GM19468 (cell line): Measurements from ENCODE around the gene CYP26B1.

Source experiments
- ATAC-seq: cut with Tn5 transposase; IDR thresholded peaks from one replicate; pipeline ENCODE4 v1.9.1; 2021; ENCODE audit warnings: mild to moderate bottlenecking, moderate library complexity, moderate number of reproducible peaks; ENCODE audit not compliant: unreplicated experiment; ENCODE audit errors: extremely low read depth

Gene CYP26B1

GRCh38 chr2:72131916-72132841 lies 15.5 kb downstream of the CYP26B1 start:
- no peak for ATAC-seq

DNA sequence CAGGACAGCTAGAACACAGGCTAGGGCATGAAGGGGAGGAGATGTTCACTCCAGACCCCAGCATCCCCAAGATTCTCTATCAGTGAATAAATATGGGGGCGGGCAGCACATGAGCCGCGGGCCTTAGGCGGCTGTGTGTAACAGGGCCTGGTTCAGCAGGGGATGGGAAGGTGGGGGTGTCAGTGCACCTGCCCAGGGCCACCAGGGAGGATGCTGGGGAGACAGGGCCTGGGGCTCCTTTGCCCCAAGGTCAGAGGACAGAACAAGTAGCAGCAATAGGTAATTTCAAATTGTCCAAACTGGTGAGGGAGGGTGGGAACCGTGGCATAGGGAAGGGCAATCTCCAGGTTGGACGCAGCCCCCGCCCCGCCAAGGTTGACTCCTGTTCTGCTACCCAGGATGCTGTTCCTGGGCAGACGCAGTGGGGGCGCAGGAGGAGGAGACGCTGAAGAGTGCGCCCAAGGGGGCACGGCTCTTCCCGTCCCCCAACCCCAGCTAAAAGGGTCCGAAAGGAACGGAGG lies 16.2 kb downstream of the CYP26B1 start:
- ATAC-seq: no peak

GRCh38 chr2:72130659-72131360 lies 16.9 kb downstream of the CYP26B1 start:
- no peak for ATAC-seq

GRCh38 chr2:72129681-72130340 lies 17.9 kb downstream of the CYP26B1 start:
- no peak for ATAC-seq

- no peak for ATAC-seq
These were observed 18.8 kb downstream of the CYP26B1 start for GRCh38 chr2:72128843-72129227.

- no peak for ATAC-seq
These were observed 19.4 kb downstream of the CYP26B1 start for GRCh38 chr2:72128059-72128842.

- ATAC-seq: no peak
These were observed 20.1 kb downstream of the CYP26B1 start for GRCh38 chr2:72127401-72128058.

DNA sequence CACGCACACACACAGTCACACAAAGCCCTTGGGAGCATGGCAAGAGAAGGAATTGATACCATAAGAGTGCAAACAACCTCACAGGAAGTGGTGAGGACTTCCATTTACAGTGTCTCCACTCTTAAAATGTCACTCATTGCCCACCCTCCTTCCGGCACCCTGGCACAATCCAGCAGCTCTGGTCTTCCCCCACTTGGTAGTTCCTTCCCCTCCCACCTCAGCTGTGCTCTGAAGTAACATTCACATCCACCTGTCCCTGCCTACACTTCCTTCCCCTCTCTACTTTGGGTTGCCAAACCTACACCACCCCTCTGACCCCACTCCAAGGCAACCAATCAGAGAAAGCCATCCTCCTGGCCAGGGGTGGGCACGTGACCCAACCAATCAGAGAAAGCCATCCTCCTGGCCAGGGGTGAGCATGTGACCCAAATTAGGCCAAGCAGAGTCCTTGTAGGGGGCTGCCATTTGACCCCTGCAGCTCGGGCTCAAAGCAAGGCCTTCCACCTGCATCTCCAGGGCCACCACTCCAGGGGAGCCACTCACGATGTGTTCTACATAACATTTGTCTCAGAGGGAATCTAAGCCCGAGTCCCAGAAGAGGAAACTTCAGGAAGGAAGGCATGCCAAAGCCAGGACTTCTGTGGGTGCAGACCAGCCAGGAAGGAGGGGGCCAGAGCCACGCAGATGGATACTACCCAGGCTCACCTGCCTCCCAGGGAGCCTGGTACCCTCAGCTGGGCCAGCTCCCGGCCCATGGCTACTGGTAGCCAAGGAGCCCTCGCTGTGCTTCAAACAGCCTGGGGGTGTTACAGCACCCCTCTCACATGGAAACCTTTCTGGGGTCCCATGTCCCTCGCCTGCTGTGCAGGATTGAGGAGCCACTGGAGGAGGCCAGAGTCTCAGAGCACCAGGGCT lies 21.2 kb downstream of the CYP26B1 start:
- no peak for ATAC-seq

DNA sequence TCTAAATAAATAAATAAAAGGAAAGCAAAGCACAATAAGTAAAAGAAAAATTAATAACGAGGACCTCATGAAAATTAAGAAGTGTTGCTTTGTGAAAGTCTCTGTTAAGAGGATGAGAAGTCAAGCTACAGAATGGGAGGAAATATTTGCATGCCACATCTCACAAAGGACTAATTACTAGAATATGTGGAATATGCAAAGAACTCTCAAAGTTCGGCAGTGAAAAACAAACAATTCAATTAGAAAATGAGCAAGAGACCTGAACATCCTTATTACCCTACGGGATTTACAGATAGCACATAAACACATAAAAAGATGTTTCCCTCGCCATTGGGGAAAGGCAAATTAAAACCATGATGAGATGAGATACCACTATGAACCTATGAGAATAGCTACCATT lies 23.3 kb downstream of the CYP26B1 start:
- no peak for ATAC-seq

- no peak for ATAC-seq
These were observed 26.5 kb downstream of the CYP26B1 start for GRCh38 chr2:72121153-72121552.

DNA sequence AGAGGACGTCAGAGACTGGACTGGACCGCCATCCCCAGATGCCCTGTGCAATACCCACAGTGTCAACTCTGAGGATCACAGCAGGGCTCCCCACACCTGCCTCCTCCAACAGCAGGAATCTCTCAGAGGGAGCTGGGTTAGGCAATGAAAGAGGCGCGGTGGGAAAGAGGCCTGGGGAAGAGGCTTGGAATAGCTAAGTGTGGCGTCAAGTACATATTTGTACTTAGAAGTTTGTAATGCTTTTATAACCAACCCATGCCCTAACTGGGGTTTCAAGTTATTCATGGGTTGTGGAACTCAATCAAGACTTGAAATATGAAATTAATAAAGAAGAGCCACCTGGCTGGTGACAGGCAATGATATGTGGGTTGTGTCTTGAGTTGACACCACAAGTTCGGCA lies 28.7 kb downstream of the CYP26B1 start:
- ATAC-seq: no peak

DNA sequence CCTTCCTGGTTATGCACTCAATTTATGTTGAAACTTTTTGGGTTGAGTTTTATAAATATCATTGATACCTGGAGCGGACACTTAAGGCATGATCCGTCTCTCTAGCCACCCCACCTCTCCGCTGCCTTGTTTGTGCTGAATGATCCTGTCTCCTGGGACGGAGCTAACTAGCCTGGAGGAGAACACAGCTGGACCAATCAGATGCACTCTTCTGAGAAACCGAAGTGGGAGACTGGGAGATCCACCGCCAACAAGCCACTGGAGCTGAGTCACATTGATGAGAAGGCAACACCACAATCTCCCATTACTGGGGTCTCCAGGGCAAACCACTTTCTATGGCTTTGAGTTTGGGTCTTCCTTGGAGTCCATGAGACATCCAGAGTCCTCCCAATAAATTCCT lies 29.3 kb downstream of the CYP26B1 start:
- no peak for ATAC-seq

DNA sequence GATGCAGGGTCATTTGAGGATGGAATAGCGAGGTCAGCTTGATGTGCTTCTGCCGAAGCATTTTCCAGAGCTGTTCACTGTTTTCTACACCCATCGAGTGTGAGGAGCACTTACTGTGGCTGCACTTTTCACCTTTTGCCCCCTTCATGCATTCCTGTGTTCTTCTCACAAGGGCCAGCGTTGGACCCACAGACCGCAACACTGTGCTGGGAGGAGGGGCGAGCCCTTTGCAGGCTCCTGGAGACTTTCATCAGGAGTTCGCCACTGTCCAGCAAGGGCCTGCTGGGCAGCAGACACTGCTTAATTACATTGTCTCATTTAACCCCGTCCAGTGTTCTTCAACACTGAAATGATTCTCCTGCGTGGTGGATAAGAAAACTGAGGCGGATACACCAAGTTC lies 29.9 kb downstream of the CYP26B1 start:
- no peak for ATAC-seq

DNA sequence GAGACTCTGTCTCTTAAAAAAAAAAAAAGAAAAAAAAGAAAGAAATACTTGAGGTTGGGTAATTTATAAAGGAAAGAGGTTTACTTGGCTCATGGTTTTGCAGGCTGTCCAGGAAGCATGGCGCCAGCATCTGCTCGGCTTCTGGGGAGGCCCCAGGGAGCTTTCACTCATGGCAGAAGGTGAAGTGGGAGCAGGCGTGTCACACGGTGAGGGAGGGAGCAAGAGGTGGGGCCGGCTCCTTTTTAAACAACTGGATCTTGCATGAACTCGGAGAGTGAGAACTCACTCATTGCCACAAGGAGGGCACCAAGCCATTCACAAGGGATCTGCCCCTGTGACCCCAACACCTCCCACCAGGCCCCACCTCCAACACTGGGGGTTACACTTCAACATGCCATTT lies 30.6 kb downstream of the CYP26B1 start:
- ATAC-seq: no peak

GRCh38 chr2:72116081-72116533 lies 31.6 kb downstream of the CYP26B1 start:
- ATAC-seq: no peak

DNA sequence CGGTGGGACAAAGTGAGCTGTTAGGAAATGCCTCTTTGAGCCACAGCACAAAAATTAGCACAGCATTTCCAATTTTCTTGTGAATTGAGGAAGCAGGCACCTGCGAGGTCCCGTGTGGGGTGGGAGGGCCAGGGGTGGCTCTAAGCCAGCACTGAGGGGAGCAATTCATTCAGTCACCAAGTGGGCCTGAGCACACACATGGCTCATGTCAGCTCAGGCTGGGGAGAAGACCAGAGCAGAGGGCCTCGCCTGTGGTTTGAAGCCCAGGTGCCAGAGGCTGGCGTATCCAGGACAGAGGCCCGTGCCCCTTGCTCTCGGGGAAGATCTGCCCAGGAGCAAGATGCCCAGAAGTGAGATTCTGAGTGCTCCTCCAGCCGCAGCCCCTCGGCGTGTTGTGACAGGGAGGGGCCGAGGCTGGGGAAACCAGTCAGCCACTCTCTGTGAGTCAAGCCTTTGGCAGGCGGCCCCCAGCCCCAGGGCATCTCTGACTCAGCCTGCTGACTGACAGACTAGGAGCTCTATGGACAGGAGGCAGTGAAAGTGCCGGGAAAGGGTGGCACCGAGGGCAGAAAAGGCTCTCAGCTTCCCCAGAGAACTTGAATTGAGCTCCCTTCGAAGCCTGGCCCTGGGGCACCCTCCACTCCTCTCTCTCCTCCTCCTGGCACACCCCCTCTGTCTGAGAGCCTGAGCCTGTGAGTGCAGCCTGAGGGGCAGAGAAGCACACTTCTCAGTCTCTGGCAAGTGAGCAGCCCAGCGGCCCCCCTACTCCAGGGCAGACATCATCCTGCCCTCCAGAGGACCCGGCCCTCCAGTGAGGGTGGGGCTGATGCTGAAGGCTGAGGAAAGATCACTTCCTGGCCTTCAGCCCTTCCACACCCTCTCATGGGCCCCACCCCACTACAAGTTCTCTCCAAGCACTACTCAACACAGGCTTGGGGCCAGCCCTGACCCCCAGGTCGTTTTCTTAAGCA lies 32.3 kb downstream of the CYP26B1 start:
- ATAC-seq: no peak

- ATAC-seq: no peak
These were observed 33.0 kb downstream of the CYP26B1 start for GRCh38 chr2:72114693-72115051.
